HepG2 (cell line): Measurements from ENCODE around the gene TRIM28. TPM values are rescaled to one million over a fixed set of nuclear protein-coding genes. Genes with fewer than 3 reads are reported as not detected.
A peak's percentile ranks its signal among the peaks of the same experiment; 100 is the strongest.

ENCODE experiments used
- GTF3A ChIP-seq: sonication (generic); formaldehyde crosslinking; conservative IDR thresholded peaks from 2 replicates; pipeline ENCODE4 v1.4.0; 2020; ENCODE audit warnings: mild to moderate bottlenecking, missing genetic modification reagents
- HCFC1 ChIP-seq: fragments of 150-350 bp; IDR thresholded peaks from 2 replicates; pipeline ENCODE4 v1.6.1; 2014; ENCODE audit warnings: low read depth, low read length
- KDM5B ChIP-seq: sonication (generic); formaldehyde crosslinking; IDR thresholded peaks from 2 replicates; pipeline ENCODE4 v1.4.0; 2020; ENCODE audit warnings: missing genetic modification reagents, mild to moderate bottlenecking, borderline replicate concordance
- KLF12 ChIP-seq: sonication (generic); formaldehyde crosslinking; IDR thresholded peaks from 2 replicates; pipeline ENCODE4 v1.4.0; 2020; ENCODE audit warnings: missing genetic modification reagents, borderline replicate concordance
- MYNN ChIP-seq: sonication (generic); formaldehyde crosslinking; IDR thresholded peaks from 2 replicates; pipeline ENCODE4 v1.4.0; 2020; ENCODE audit warnings: mild to moderate bottlenecking, low read depth, missing genetic modification reagents
- NFKB2 ChIP-seq: sonication (generic); formaldehyde crosslinking; IDR thresholded peaks from 2 replicates; pipeline ENCODE4 v1.4.0; 2020; ENCODE audit warnings: missing genetic modification reagents, borderline replicate concordance
- SOX13 ChIP-seq, 3 experiments: fragments of 450-650 bp in 1 of 3; sonication (generic) in 1 of 3; formaldehyde crosslinking in 1 of 3; IDR thresholded peaks in 2 of 3; conservative IDR thresholded peaks in 1 of 3; 2 replicates each; pipeline versions ENCODE4 v1.5.0 to v1.6.1; 2016 to 2020; ENCODE audit warnings: antibody characterized with exemption in 1 of 3, mild to moderate bottlenecking in 1 of 3, missing compliant biosample characterization in 1 of 3, missing genetic modification reagents in 1 of 3, moderate library complexity in 1 of 3
- STAG1 ChIP-seq: sonication (generic); formaldehyde crosslinking; IDR thresholded peaks from 2 replicates; pipeline ENCODE4 v1.4.0; 2020; ENCODE audit warnings: missing genetic modification reagents
- ZFP82 ChIP-seq: sonication (generic); formaldehyde crosslinking; IDR thresholded peaks from 2 replicates; pipeline ENCODE4 v1.5.1; 2020; ENCODE audit warnings: mild to moderate bottlenecking, missing genetic modification reagents, borderline replicate concordance
- ZNF75D ChIP-seq: sonication (generic); formaldehyde crosslinking; IDR thresholded peaks from 2 replicates; pipeline ENCODE4 v1.8.1; 2023; ENCODE audit warnings: missing genetic modification reagents, mild to moderate bottlenecking, borderline replicate concordance
- ZNF800 ChIP-seq: sonication (generic); formaldehyde crosslinking; IDR thresholded peaks from 2 replicates; pipeline ENCODE4 v1.4.0; 2020; ENCODE audit warnings: missing genetic modification reagents
- polyA plus RNA-seq, 8 experiments: library from polyadenylated mRNA; depleted of rRNA in 3 of 8; stranded (reverse) in 7 of 8; unstranded in 1 of 8; fragments of >200 nt; fragmentation: Illumina TruSeq in 4 of 8; extraction: Trizol in 4 of 8; gene quantifications; 2 replicates each; pipeline versions ENCODE4 v1.2.1 to v1.2.3, GENCODE V29; 2011 to 2016; ENCODE audit warnings: low read depth in 4 of 8, missing spikeins in 1 of 8, mixed read lengths in 1 of 8; ENCODE audit not compliant: insufficient read depth in 1 of 8
- total RNA-seq, 5 experiments: library from RNA; depleted of rRNA; stranded (reverse); fragments of >200 nt; fragmentation: Illumina TruSeq; extraction: Trizol; gene quantifications; 2 replicates each; pipeline ENCODE4 v1.2.3, GENCODE V29; 2016; ENCODE audit warnings: low read depth in 1 of 5
- TF ChIP-seq, protein P1 (sequence below): sonication (generic); formaldehyde crosslinking; IDR thresholded peaks from 2 replicates; pipeline ENCODE4 v1.4.0; 2020; ENCODE audit warnings: mild to moderate bottlenecking, low read depth, missing genetic modification reagents
- TF ChIP-seq, protein P2 (sequence below): sonication (generic); formaldehyde crosslinking; IDR thresholded peaks from 2 replicates; pipeline ENCODE4 v1.9.0; 2022; ENCODE audit warnings: low read depth, missing genetic modification reagents
- TF ChIP-seq, protein P3 (sequence below): sonication (generic); formaldehyde crosslinking; conservative IDR thresholded peaks from 2 replicates; pipeline ENCODE4 v1.4.0; 2020; ENCODE audit warnings: missing genetic modification reagents
- TF ChIP-seq, protein P4 (sequence below): sonication (generic); formaldehyde crosslinking; IDR thresholded peaks from 2 replicates; pipeline ENCODE4 v1.4.0; 2020; ENCODE audit warnings: missing genetic modification reagents, mild to moderate bottlenecking, borderline replicate concordance

Gene TRIM28
- total and polyA plus RNA-seq, 2 of the 13 experiments (the other 11 are each of a cell fraction or from before 2014, with no cell fraction given) = 361 to 439 TPM

- TF ChIP-seq, protein P1, sequence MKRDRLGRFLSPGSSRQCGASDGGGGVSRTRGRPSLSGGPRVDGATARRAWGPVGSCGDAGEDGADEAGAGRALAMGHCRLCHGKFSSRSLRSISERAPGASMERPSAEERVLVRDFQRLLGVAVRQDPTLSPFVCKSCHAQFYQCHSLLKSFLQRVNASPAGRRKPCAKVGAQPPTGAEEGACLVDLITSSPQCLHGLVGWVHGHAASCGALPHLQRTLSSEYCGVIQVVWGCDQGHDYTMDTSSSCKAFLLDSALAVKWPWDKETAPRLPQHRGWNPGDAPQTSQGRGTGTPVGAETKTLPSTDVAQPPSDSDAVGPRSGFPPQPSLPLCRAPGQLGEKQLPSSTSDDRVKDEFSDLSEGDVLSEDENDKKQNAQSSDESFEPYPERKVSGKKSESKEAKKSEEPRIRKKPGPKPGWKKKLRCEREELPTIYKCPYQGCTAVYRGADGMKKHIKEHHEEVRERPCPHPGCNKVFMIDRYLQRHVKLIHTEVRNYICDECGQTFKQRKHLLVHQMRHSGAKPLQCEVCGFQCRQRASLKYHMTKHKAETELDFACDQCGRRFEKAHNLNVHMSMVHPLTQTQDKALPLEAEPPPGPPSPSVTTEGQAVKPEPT (CRISPR knock-in tag) = 0 out of 2 replicates have a peak, but pooled peaks have one; percentile 30
- TF ChIP-seq SOX13 (IDR thresholded peaks at IDR 0.05) (no peak), SOX13 (CRISPR knock-in tag; conservative IDR thresholded peaks at IDR 0.05 in 1 of 2, IDR thresholded peaks at IDR 0.05 in 1 of 2) (peak in 1 of 2 experiments; percentile 62; a peak in 1 of 4 replicates), NFKB2 (CRISPR knock-in tag) (0 out of 2 replicates have a peak, but pooled peaks have one; percentile 37), MYNN (CRISPR knock-in tag) (no peak), ZFP82 (CRISPR knock-in tag) (no peak), GTF3A (CRISPR knock-in tag) (peak; percentile 85; the same call in 1 of the 2 replicates), STAG1 (peak; percentile 23), KLF12 (CRISPR knock-in tag) (no peak), ZNF800 (CRISPR knock-in tag) (no peak), HCFC1 (no peak), KDM5B (CRISPR knock-in tag) (peak; percentile 54; the same call in 1 of the 2 replicates), ZNF75D (CRISPR knock-in tag) (no peak)
- TF ChIP-seq, protein P2, sequence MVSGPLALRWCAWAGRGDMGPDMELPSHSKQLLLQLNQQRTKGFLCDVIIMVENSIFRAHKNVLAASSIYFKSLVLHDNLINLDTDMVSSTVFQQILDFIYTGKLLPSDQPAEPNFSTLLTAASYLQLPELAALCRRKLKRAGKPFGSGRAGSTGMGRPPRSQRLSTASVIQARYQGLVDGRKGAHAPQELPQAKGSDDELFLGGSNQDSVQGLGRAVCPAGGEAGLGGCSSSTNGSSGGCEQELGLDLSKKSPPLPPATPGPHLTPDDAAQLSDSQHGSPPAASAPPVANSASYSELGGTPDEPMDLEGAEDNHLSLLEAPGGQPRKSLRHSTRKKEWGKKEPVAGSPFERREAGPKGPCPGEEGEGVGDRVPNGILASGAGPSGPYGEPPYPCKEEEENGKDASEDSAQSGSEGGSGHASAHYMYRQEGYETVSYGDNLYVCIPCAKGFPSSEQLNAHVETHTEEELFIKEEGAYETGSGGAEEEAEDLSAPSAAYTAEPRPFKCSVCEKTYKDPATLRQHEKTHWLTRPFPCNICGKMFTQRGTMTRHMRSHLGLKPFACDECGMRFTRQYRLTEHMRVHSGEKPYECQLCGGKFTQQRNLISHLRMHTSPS = peak; percentile 98
- TF ChIP-seq, protein P3, sequence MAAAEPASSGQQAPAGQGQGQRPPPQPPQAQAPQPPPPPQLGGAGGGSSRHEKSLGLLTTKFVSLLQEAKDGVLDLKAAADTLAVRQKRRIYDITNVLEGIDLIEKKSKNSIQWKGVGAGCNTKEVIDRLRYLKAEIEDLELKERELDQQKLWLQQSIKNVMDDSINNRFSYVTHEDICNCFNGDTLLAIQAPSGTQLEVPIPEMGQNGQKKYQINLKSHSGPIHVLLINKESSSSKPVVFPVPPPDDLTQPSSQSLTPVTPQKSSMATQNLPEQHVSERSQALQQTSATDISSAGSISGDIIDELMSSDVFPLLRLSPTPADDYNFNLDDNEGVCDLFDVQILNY (CRISPR knock-in tag) = no peak
- TF ChIP-seq, protein P4, sequence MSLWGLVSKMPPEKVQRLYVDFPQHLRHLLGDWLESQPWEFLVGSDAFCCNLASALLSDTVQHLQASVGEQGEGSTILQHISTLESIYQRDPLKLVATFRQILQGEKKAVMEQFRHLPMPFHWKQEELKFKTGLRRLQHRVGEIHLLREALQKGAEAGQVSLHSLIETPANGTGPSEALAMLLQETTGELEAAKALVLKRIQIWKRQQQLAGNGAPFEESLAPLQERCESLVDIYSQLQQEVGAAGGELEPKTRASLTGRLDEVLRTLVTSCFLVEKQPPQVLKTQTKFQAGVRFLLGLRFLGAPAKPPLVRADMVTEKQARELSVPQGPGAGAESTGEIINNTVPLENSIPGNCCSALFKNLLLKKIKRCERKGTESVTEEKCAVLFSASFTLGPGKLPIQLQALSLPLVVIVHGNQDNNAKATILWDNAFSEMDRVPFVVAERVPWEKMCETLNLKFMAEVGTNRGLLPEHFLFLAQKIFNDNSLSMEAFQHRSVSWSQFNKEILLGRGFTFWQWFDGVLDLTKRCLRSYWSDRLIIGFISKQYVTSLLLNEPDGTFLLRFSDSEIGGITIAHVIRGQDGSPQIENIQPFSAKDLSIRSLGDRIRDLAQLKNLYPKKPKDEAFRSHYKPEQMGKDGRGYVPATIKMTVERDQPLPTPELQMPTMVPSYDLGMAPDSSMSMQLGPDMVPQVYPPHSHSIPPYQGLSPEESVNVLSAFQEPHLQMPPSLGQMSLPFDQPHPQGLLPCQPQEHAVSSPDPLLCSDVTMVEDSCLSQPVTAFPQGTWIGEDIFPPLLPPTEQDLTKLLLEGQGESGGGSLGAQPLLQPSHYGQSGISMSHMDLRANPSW = no peak
Measured at GRCh38 chr19:58511353-58512208, 32.3 kb upstream of the TRIM28 start, which contains the start of gene SLC27A5 (continued).
